GM19193 (cell line): ENCODE data around the gene TSSC4.

ENCODE experiments used
- POLR2A ChIP-seq: IDR thresholded peaks from 4 replicates; pipeline ENCODE4 v1.6.1; 2011; ENCODE audit not compliant: insufficient read depth, insufficient read length; ENCODE audit errors: extremely low read depth

The TSSC4 gene

GRCh38 chr11:2399488-2400068 lies 972 bp upstream of the TSSC4 start:
- no peak for TF ChIP-seq POLR2A

- TF ChIP-seq POLR2A, result no peak
Measured at GRCh38 chr11:2400762-2401435, 349 bp downstream of the TSSC4 start.

GRCh38 chr11:2401436-2401984 lies 960 bp downstream of the TSSC4 start:
- no peak for TF ChIP-seq POLR2A

GRCh38 chr11:2402106-2402505 lies 1.6 kb downstream of the TSSC4 start:
- TF ChIP-seq POLR2A, result no peak

- no peak for TF ChIP-seq POLR2A
Measured at GRCh38 chr11:2402890-2403645, 2.5 kb downstream of the TSSC4 start.

- TF ChIP-seq POLR2A, result no peak
Measured at GRCh38 chr11:2404735-2405196, 4.2 kb downstream of the TSSC4 start.

GRCh38 chr11:2406451-2406850 lies 5.9 kb downstream of the TSSC4 start:
- TF ChIP-seq POLR2A, result no peak

GRCh38 chr11:2406878-2407410 lies 6.4 kb downstream of the TSSC4 start:
- TF ChIP-seq POLR2A, result no peak

- no peak for TF ChIP-seq POLR2A
Measured at GRCh38 chr11:2408671-2409070, 8.1 kb downstream of the TSSC4 start.

- TF ChIP-seq POLR2A, result no peak
Measured at GRCh38 chr11:2409126-2409525, 8.6 kb downstream of the TSSC4 start.

GRCh38 chr11:2409611-2410468 lies 9.3 kb downstream of the TSSC4 start:
- TF ChIP-seq POLR2A, result no peak

GRCh38 chr11:2410616-2411015 lies 10.1 kb downstream of the TSSC4 start:
- TF ChIP-seq POLR2A, result no peak

- TF ChIP-seq POLR2A, result no peak
Measured at GRCh38 chr11:2411446-2412305, 11.1 kb downstream of the TSSC4 start.
